Upper lobe of right lung (tissue), 1 donor: ENCODE results near the gene LKAAEAR1. TPM values are rescaled to one million over a fixed set of nuclear protein-coding genes. Genes with fewer than 3 reads are reported as not detected.

Experiments
- ATAC-seq: fragments of 200-7000 bp; cut with Tn5 transposase; one replicate; pipeline ENCODE4 v1.9.1; 2020; ENCODE audit warnings: mild to moderate bottlenecking, moderate library complexity
- DNase-seq: peaks from one replicate; pipeline ENCODE4 v3.0.0-alpha.2; 2020
- H3K27ac ChIP-seq: fragments of 200-600 bp; one replicate; pipeline ENCODE4 v1.8.0; 2022
- H3K27me3 ChIP-seq: fragments of 200-600 bp; one replicate; pipeline ENCODE4 v1.8.0; 2022; ENCODE audit warnings: mild to moderate bottlenecking
- H3K36me3 ChIP-seq: fragments of 200-600 bp; one replicate; pipeline ENCODE4 v1.8.0; 2022
- H3K4me1 ChIP-seq: fragments of 200-600 bp; one replicate; pipeline ENCODE4 v1.8.0; 2022
- H3K4me3 ChIP-seq: fragments of 200-600 bp; one replicate; pipeline ENCODE4 v1.8.0; 2022; ENCODE audit warnings: mild to moderate bottlenecking
- H3K9me3 ChIP-seq: fragments of 200-600 bp; one replicate; pipeline ENCODE4 v1.8.0; 2022
- intact Hi-C: fragments of 100-400 bp; cut with DNase I; formaldehyde crosslinking; loops from one replicate; pipeline ENCODE4 v1.11.0; 2022
- total RNA-seq: library from RNA; stranded (reverse); fragmentation: NEBNext Ultra II Directional; extraction: Animal tissue kit (Norgen Biotek cat#: 25700); gene quantifications from one replicate; pipeline ENCODE4 v1.2.1, GENCODE V29; 2021
- TF ChIP-seq, protein P1 (sequence below): fragments of 200-600 bp; IDR thresholded peaks from one replicate; pipeline ENCODE4 v1.8.0; 2022; ENCODE audit warnings: antibody characterized with exemption
- donor health status: DM: no; HTN: yes; CAD: no; lungs with severe emphysema.

Gene LKAAEAR1
- total RNA-seq, 1 donor from 2014 or later, result not detected

DNA sequence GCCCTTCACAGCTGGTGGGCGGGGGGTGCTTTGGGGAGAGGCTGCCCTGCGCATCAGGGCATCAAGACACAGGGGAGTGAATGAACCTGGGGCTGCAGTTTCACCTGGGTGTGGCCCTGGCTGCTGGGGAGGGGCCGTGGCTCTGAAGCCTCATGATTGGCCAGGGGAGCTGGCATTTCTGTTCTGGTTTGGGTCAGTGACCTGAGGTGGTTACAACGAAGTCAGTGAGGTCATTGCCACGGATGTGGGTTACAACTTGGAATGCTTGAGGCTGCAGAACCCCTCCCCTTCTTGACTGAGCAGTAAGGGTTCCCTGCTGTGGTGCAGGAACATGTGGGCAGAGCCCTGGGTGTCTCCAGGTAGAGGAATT is 18.2 kb downstream of the LKAAEAR1 start:
- Histone ChIP-seq H3K4me3 (no peak overlapping the region), H3K9me3 (no peaks in the 10 kb centered on the region), H3K27me3 (no peaks in the 10 kb centered on the region), H3K27ac (no peak overlapping the region), H3K36me3 (no peaks in the 10 kb centered on the region), H3K4me1 (peaks cover 17% of the 10 kb centered on the region)
- DNase-seq, result no peak
- no peak for ATAC-seq
- intact Hi-C loops, result no loop called here
- TF ChIP-seq, protein P1, sequence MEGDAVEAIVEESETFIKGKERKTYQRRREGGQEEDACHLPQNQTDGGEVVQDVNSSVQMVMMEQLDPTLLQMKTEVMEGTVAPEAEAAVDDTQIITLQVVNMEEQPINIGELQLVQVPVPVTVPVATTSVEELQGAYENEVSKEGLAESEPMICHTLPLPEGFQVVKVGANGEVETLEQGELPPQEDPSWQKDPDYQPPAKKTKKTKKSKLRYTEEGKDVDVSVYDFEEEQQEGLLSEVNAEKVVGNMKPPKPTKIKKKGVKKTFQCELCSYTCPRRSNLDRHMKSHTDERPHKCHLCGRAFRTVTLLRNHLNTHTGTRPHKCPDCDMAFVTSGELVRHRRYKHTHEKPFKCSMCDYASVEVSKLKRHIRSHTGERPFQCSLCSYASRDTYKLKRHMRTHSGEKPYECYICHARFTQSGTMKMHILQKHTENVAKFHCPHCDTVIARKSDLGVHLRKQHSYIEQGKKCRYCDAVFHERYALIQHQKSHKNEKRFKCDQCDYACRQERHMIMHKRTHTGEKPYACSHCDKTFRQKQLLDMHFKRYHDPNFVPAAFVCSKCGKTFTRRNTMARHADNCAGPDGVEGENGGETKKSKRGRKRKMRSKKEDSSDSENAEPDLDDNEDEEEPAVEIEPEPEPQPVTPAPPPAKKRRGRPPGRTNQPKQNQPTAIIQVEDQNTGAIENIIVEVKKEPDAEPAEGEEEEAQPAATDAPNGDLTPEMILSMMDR, result no peak

DNA sequence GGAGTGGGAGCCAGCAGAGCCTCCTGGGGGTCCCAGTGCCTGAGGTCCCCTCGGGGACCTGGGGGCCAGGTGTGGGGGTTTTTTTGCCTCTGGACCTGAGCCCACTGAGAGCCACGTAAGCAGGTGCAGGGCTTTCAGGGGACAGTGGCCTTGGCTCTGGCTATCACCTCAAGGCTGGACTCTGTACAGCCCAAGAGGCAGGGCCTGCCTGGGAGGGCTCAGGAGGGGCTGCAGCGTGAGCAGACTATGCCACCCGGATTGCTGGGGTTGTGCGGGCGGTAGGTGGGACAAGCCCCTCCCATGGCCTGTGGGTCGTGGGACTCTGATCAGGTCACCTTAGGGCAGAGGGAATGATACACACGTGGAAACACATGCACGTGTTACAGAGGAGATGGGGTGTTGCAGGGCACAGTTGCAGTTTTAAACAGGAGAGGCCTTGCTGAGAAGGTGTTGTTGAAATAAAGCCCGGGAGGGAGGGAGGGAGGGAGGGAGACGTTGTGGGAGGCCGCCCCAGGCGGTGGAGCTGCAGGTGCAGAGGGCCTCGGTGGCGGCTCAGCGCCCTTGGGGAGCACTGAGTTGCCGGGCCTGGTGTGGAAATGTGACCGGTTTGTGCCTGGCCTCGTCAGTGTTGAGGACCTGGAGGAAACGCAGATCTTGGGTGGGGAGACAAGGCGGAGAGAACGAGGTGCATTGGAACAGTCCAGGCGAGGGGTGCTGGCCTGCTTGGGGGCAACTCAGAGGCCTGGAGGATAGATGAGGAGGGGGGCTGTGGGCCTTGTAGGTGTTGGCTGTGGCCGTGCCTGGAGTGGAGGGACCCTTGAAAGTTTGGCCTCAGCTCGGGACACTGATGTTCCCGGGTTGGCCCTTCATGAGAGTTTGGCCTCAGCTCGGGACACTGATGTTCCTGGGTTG is 18.9 kb downstream of the LKAAEAR1 start:
- ATAC-seq, result no peak
- Histone ChIP-seq H3K27ac (no peak overlapping the region), H3K4me1 (peaks cover 17% of the 10 kb centered on the region), H3K9me3 (no peaks in the 10 kb centered on the region), H3K4me3 (no peak overlapping the region), H3K27me3 (no peaks in the 10 kb centered on the region), H3K36me3 (no peaks in the 10 kb centered on the region)
- intact Hi-C loops, result no loop called here
- TF ChIP-seq, protein P1, result no peak
- DNase-seq, result no peak

DNA sequence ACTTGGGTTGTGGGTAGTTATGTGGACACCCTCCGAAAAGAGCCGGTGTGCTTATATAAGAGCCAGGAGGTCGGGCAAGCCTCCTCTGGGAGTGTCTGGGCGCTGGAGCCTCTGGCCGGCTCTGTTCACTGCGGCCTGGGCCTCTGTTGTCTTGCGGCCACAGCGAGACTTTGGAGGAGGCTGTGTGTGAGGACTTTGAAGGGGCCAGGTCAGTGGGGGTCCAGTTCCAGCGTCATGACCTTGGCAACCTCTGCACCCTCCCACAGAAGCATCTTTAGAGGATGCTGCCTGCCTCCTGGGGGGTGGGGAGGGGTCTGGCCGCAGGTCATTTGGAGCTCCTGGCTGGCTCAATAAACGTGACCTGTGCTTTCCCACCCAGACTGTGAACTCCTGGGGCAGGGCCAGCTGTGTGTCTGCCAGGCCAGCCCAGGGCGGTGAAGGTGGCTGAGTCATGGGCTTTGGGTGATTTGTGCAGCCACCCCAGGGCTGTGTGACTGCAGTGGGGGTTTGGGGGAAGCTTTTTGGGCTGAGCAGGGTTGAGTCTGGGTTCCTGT is 20.0 kb downstream of the LKAAEAR1 start:
- no peak overlapping the region for H3K27ac ChIP-seq
- no peaks in the 10 kb centered on the region for H3K36me3 ChIP-seq
- H3K4me3 ChIP-seq, result peak overlapping the region; percentile 92
- intact Hi-C loops, result no loop called here
- ATAC-seq, result no peak
- H3K9me3 ChIP-seq, result no peaks in the 10 kb centered on the region
- peaks cover 17% of the 10 kb centered on the region for H3K4me1 ChIP-seq
- no peaks in the 10 kb centered on the region for H3K27me3 ChIP-seq
- TF ChIP-seq, protein P1, result no peak
- DNase-seq, result no peak

DNA sequence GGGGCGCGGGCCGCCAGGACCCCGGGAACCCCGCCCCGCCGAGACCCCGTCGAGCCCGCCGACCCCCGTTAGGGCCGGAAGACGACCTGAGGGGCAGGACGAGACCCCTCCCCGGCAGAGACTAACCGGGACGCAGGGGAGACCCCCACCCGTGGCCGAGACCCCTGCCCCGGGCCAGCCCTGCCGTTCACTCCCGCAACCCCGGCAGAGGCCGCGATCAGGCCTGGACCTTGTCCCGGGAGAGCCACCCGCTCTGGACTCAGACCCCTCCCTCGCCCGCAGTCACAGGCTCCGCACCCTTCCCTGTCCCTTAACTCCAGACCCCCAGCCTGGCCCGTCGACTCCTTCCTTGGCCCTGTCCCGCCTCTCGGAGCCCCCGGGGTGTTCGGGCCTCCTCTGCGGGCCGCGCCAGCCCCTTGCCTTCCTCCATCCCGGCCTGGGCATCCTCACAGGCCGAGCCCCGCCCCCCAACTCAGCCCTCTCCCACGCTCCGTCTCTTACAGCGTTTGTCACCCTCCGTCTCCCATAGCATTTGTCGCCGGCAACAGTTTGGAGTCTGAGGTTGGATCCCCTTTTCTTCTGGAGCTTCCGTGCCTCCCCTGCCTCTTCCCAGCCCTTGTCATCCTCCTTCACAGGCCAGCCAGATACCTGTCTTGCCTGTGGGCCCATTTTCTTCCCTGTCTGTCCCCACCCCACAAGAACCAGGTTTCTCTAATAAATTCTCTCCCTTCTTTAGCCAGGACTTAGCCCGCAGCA is 20.6 kb downstream of the LKAAEAR1 start:
- Histone ChIP-seq H3K9me3 (no peaks in the 10 kb centered on the region), H3K27me3 (no peaks in the 10 kb centered on the region), H3K4me3 (peak overlapping the region; percentile 92), H3K27ac (peak overlapping the region; percentile 90), H3K4me1 (peaks cover 17% of the 10 kb centered on the region), H3K36me3 (no peaks in the 10 kb centered on the region)
- DNase-seq (no peak), ATAC-seq (peak; percentile 7)
- intact Hi-C loops, result no loop called here
- TF ChIP-seq, protein P1, result no peak

DNA sequence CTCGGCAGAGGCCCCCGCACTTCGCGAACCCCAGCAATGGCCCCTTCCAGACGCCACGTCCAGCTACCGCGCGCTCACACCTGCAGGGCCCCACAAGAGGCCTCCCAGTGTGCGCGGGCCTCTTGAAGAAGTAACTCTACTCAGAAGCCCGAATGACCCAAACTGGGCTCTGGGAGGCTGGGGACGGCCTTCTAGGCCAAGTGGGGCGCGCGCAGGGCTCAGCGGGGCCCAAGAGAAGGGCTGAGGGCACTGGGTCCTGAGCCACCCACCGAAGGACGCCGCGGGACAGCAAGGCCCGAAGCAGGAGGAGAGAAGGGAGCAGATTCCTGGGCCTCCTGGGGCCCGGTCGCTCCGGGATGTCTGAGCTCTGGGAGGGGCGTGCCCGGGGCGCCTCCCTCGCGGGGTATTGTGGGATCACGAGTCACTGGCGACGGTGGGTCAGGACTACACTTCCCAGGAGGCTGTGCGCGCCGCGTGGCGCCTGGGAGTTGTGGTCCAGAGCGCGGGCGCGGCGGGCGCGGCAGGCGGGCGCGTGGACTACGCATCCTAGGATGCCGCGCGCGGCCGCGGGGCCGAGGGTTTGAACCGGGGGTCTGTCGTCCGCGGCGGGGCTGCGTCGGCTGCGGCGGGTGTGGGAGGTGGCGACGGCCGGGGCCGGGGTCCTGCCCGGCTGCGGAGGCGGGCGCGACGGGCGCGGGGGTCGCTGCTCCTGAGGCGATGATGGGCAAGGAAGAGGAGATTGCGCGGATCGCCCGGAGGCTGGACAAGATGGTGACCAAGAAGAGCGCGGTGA is 21.4 kb downstream of the LKAAEAR1 start, which contains the start of gene TCEA2:
Gene TCEA2, plus strand, starts transcription at position 603 of the 793 bp plus-strand sequence. Its CDS starts 115 bp downstream, at position 718.
- no peaks in the 10 kb centered on the region for H3K9me3 ChIP-seq
- peak within 1 kb of the TSS; percentile 90 for H3K27ac ChIP-seq
- ATAC-seq, result peak; percentile 96
- DNase-seq, result peak; percentile 99
- intact Hi-C loops, result no loop called here
- H3K4me1 ChIP-seq, result peaks cover 21% of the 10 kb centered on the region
- TF ChIP-seq, protein P1, result no peak
- H3K27me3 ChIP-seq, result no peaks in the 10 kb centered on the region
- H3K36me3 ChIP-seq, result no peaks in the 10 kb centered on the region
- peak within 1 kb of the TSS; percentile 92 for H3K4me3 ChIP-seq
